Measurements from ENCODE around the gene DYNC1H1. TPM values are rescaled to one million over a fixed set of nuclear protein-coding genes. Genes with fewer than 3 reads are reported as not detected.

DYNC1H1 gene
- total RNA-seq, 1 experiment from 2014 or later = 253 TPM

DNA sequence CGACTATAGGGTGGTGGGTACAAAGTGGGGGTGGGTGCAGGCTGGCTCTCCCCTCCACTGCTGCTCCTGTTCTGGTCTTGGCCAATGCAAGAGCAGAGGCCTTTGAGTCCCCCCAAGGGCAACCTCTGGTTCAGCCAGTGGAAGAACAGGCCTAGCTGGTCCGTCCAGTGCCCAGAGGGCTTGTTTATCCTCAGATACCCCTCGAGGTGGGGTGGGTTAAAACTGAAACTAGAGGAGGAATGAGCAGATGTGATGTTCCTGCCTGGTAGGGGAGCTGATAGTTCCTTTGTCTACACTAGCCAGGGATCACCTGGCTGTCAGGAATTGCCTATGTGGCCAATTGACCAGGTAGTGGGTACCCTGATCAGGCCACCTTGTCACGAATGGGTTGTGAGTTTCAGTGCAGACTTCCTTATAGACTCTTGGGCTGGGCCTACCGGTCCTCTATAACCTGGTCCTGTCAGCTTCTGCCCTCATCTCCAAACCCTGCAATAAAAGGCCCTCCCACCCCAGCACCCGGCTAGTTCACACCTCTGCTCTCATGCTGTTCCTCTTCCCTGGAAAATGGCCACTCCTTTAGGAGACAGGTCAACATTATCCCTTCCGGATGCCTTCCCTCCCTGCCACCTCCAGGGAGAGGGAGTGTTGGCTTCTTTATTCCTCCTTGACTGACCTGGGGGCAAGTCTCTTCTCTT, 133.2 kb downstream of the DYNC1H1 start:
- no peaks in the 10 kb centered on the region for H3K9me3 ChIP-seq (replicated peaks)
- no peaks in the 10 kb centered on the region for H3K36me3 ChIP-seq
- no peak overlapping the region for H3K27ac ChIP-seq
- no peak overlapping the region for H3K4me3 ChIP-seq
- H3K4me1 ChIP-seq (replicated peaks) = peaks cover 7% of the 10 kb centered on the region
- no peaks in the 10 kb centered on the region for H3K27me3 ChIP-seq (replicated peaks)
- no peak for DNase-seq (ENCODE audit: low read depth in 1 of 2, low spot score in 2 of 2)

DNA sequence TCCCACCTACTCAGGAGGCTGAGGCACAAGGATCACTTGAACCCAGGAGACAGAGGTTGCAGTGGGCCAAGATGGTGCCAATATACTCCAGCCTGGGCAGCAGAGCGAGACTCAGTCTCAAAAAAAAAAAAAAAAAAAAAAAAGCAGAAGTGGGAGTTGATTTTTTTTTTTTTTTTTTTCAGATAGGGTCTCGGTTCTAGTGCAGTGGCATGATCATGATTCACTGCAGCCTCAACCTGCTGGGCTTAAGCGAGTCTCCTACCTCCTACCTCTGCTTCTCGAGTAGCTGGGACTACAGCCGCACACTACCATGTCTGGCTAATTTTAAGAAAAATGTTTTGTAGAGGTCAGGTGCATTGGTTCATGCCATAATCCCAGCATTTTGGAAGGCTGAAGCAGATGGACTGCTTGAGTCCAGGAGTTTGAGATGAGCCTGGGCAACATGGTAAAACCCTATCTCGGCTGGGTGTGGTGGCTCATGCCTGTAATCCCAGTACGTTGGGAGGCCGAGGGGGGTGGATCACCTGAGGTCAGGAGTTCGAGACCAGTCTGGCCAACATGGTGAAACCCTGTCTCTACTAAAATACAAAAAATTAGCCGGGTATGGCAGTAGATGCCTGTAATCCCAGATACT, 138.8 kb downstream of the DYNC1H1 start:
- Histone ChIP-seq H3K4me3 (no peak overlapping the region), H3K9me3 (replicated peaks) (no peaks in the 10 kb centered on the region), H3K27me3 (replicated peaks) (no peaks in the 10 kb centered on the region), H3K36me3 (no peaks in the 10 kb centered on the region), H3K4me1 (replicated peaks) (no peaks in the 10 kb centered on the region), H3K27ac (no peak overlapping the region)
- no peak for DNase-seq (ENCODE audit: low read depth in 1 of 2, low spot score in 2 of 2)

DNA sequence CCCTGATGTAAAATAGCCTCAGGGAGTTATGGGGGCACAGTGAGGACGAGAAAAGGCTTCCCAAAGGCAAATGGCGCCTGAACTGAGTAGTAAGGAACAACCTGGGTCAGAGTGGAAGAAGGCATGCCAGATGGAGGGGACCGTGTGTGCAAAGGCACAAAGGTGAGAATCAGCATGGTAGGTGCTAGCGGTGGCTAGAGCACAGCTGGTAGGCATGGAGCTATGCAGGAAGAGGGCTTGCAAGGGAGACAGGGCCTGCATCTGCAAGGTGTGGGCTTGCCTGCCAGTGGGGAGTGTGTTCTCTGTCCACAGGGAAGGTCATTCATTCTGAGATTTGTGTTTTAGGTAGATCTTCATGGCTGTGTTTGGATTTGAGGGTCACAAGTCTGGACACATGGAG, 141.0 kb downstream of the DYNC1H1 start:
- no peak for DNase-seq (ENCODE audit: low read depth in 1 of 2, low spot score in 2 of 2)
- no peak overlapping the region for H3K4me3 ChIP-seq
- no peak overlapping the region for H3K27ac ChIP-seq
- H3K27me3 ChIP-seq (replicated peaks) = no peaks in the 10 kb centered on the region
- H3K9me3 ChIP-seq (replicated peaks) = no peaks in the 10 kb centered on the region
- no peaks in the 10 kb centered on the region for H3K4me1 ChIP-seq (replicated peaks)
- no peaks in the 10 kb centered on the region for H3K36me3 ChIP-seq

Other genes starting within 250 kb of the DYNC1H1 start
- gene PPP2R5C, start 202.9 kb upstream of the DYNC1H1 start, total RNA-seq (2014; rRNA removed; shearing (Covaris generic)) = 81.1 and 99.1 TPM in 2 replicates
- gene HSP90AA1, start 122.5 kb downstream of the DYNC1H1 start, total RNA-seq (2014; rRNA removed; shearing (Covaris generic)) = 367 and 670 TPM in 2 replicates
- gene WDR20, start 175.3 kb downstream of the DYNC1H1 start, total RNA-seq (2014; rRNA removed; shearing (Covaris generic)) = 14.6 and 19.3 TPM in 2 replicates